Measurements from ENCODE around the gene STX18.

Gene STX18

GRCh38 chr4:4401036-4401435, 140.8 kb downstream of the STX18 start:
- no peak for DNase-seq (ENCODE audit: low spot score)

GRCh38 chr4:4398430-4398829, 143.4 kb downstream of the STX18 start:
- no peak for DNase-seq (ENCODE audit: low spot score)

GRCh38 chr4:4397441-4397819, 144.4 kb downstream of the STX18 start:
- no peak for DNase-seq (ENCODE audit: low spot score)

- DNase-seq (ENCODE audit: low spot score), result no peak
Observed at GRCh38 chr4:4396628-4397440, 145.0 kb downstream of the STX18 start.

GRCh38 chr4:4395849-4396627, 145.8 kb downstream of the STX18 start:
- DNase-seq (ENCODE audit: low spot score), result peak; percentile 58

GRCh38 chr4:4395371-4395770, 146.5 kb downstream of the STX18 start:
- no peak for DNase-seq (ENCODE audit: low spot score)

GRCh38 chr4:4394644-4395043, 147.2 kb downstream of the STX18 start:
- no peak for DNase-seq (ENCODE audit: low spot score)

GRCh38 chr4:4392501-4393183, 149.2 kb downstream of the STX18 start:
- no peak for DNase-seq (ENCODE audit: low spot score)

- DNase-seq (ENCODE audit: low spot score), result no peak
Observed at GRCh38 chr4:4391866-4392265, 150.0 kb downstream of the STX18 start.

GRCh38 chr4:4390515-4391240, 151.2 kb downstream of the STX18 start:
- DNase-seq (ENCODE audit: low spot score), result no peak

GRCh38 chr4:4390046-4390445, 151.8 kb downstream of the STX18 start:
- no peak for DNase-seq (ENCODE audit: low spot score)

- no peak for DNase-seq (ENCODE audit: low spot score)
Observed at GRCh38 chr4:4388836-4389575, 152.8 kb downstream of the STX18 start.

- DNase-seq (ENCODE audit: low spot score), result no peak
Observed at GRCh38 chr4:4388311-4388790, 153.5 kb downstream of the STX18 start.

- no peak for DNase-seq (ENCODE audit: low spot score)
Observed at GRCh38 chr4:4387531-4388310, 154.1 kb downstream of the STX18 start.

GRCh38 chr4:4386736-4387392, 155.0 kb downstream of the STX18 start, which contains the start of gene NSG1:
NSG1 (plus strand) TSS chr4:4387102; CDS start chr4:4387630, 528 bp downstream.
- DNase-seq (ENCODE audit: low spot score), result peak; percentile 65

- DNase-seq (ENCODE audit: low spot score), result no peak
Observed at GRCh38 chr4:4386296-4386735, 155.5 kb downstream of the STX18 start.

- no peak for DNase-seq (ENCODE audit: low spot score)
Observed at GRCh38 chr4:4385729-4386295, 156.0 kb downstream of the STX18 start.

- DNase-seq (ENCODE audit: low spot score), result peak; percentile 49
Observed at GRCh38 chr4:4384837-4385236, 157.0 kb downstream of the STX18 start.

GRCh38 chr4:4383085-4383484, 158.8 kb downstream of the STX18 start:
- DNase-seq (ENCODE audit: low spot score), result no peak

Measured in AG08396 (cell line).